Cerebellar cortex (tissue), 1 donor: ENCODE measurements around the gene SLC35F4.
"Not testable (repeated sequence)": the region's sequence is repeated elsewhere in the genome, so short reads cannot be mapped to it uniquely, and the experiment has no call there.

Experiments
- DNase-seq: peaks from one replicate; pipeline ENCODE4 v3.0.0-alpha.2; 2015; ENCODE audit warnings: low spot score

Gene SLC35F4

GRCh38 chr14:57796556-57796955 is 69.3 kb downstream of the SLC35F4 start:
- peak; percentile 33 for DNase-seq

GRCh38 chr14:57785058-57785457 is 80.8 kb downstream of the SLC35F4 start:
- peak; percentile 40 for DNase-seq

GRCh38 chr14:57771801-57772200 is 94.1 kb downstream of the SLC35F4 start:
- no peak for DNase-seq

- no peak for DNase-seq
These were observed 95.9 kb downstream of the SLC35F4 start for GRCh38 chr14:57769863-57770523.

- DNase-seq, result no peak
These were observed 104.1 kb downstream of the SLC35F4 start for GRCh38 chr14:57761800-57762199.

- DNase-seq, result no peak
These were observed 105.0 kb downstream of the SLC35F4 start for GRCh38 chr14:57760896-57761295.

- DNase-seq, result no peak
These were observed 110.8 kb downstream of the SLC35F4 start for GRCh38 chr14:57755018-57755521.

- DNase-seq, result no peak
These were observed 111.4 kb downstream of the SLC35F4 start for GRCh38 chr14:57754527-57754926.

- no peak for DNase-seq
These were observed 112.1 kb downstream of the SLC35F4 start for GRCh38 chr14:57753821-57754220.

- DNase-seq, result not testable (repeated sequence)
These were observed 113.7 kb downstream of the SLC35F4 start for GRCh38 chr14:57752142-57752695.

GRCh38 chr14:57751400-57751799 is 114.5 kb downstream of the SLC35F4 start:
- DNase-seq, result no peak

- DNase-seq, result no peak
These were observed 116.6 kb downstream of the SLC35F4 start for GRCh38 chr14:57749267-57749666.

GRCh38 chr14:57748279-57748678 is 117.6 kb downstream of the SLC35F4 start:
- DNase-seq, result no peak

- DNase-seq, result no peak
These were observed 118.9 kb downstream of the SLC35F4 start for GRCh38 chr14:57747036-57747435.

- no peak for DNase-seq
These were observed 119.3 kb downstream of the SLC35F4 start for GRCh38 chr14:57746563-57746962.

- DNase-seq, result no peak
These were observed 126.4 kb downstream of the SLC35F4 start for GRCh38 chr14:57739516-57739915.

GRCh38 chr14:57737598-57737997 is 128.3 kb downstream of the SLC35F4 start:
- DNase-seq, result peak; percentile 47

GRCh38 chr14:57736391-57736790 is 129.5 kb downstream of the SLC35F4 start:
- DNase-seq, result no peak

GRCh38 chr14:57735276-57735675 is 130.6 kb downstream of the SLC35F4 start:
- DNase-seq, result no peak

- DNase-seq, result peak; percentile 48
These were observed 133.2 kb downstream of the SLC35F4 start for GRCh38 chr14:57732463-57733285.

GRCh38 chr14:57729208-57730187 is 136.4 kb downstream of the SLC35F4 start:
- no peak for DNase-seq
